HepG2 (cell line): Measurements from ENCODE around the gene CCR5AS.

ENCODE experiments used
- ATAC-seq: fragments of 200-7000 bp; cut with Tn5 transposase; 3 replicates; pipeline ENCODE4 v1.9.1; 2020; ENCODE audit warnings: mild to moderate bottlenecking, moderate library complexity
- BruUV-seq: library from RNA; stranded (reverse); fragments of 400-500 nt; replicated peaks from 2 replicates; lab custom pipeline; 2021; lab: Mats Ljungman, UMichigan
- CTCF ChIA-PET: fragments of 300-600 bp; formaldehyde crosslinking; extraction: SDS; loops from one replicate; lab custom pipeline; 2021; ENCODE audit warnings: low total read pairs, inconsistent platforms, low intra/inter-chr PET ratio; lab: Yijun Ruan, JAX
- POLR2A ChIA-PET: fragments of 350-600 bp; sonication (Branson Sonifier 250); formaldehyde crosslinking; loops from one replicate; lab custom pipeline; 2020; ENCODE audit warnings: antibody characterized with exemption, inconsistent platforms; lab: Yijun Ruan, JAX
- DNase-seq: peaks from one replicate; pipeline ENCODE4 v3.0.0-alpha.2; 2015; ENCODE audit warnings: low spot score
- FAIRE-seq: peaks from 3 replicates; lab custom pipeline; 2011; peaks lifted over from hg19 to GRCh38; lab: Jason Lieb, UNC
- H2AFZ ChIP-seq: one replicate; pipeline ENCODE4 v1.6.1; 2011; ENCODE audit warnings: low read length, inconsistent platforms
- H3K27ac ChIP-seq: fragments of 300-600 bp; 3 replicates; pipeline ENCODE4 v1.8.0; 2011; ENCODE audit warnings: mixed run types, mild to moderate bottlenecking, mixed read lengths, low read length, inconsistent platforms; ENCODE audit not compliant: insufficient read depth; ENCODE audit errors: extremely low read length
- H3K27me3 ChIP-seq, 2 experiments: fragments of 200-600 bp in 1 of 2; 2 replicates in 1 of 2; 3 replicates in 1 of 2; pipeline versions ENCODE4 v1.6.0 to v1.8.0; 2011; ENCODE audit warnings: low read length in 2 of 2, mild to moderate bottlenecking in 2 of 2, moderate library complexity in 2 of 2, inconsistent platforms in 1 of 2; ENCODE audit not compliant: insufficient read depth in 2 of 2, control insufficient read depth in 1 of 2
- H3K36me3 ChIP-seq, 2 experiments: fragments of 200-600 bp in 1 of 2; replicated peaks in 1 of 2; 2 replicates in 1 of 2; 3 replicates in 1 of 2; pipeline versions ENCODE4 v1.5.1 to v1.8.0; 2011; ENCODE audit warnings: low read length in 2 of 2, inconsistent platforms in 1 of 2; ENCODE audit not compliant: insufficient read depth in 2 of 2, control insufficient read depth in 1 of 2
- H3K4me1 ChIP-seq: 2 replicates; pipeline ENCODE4 v1.5.1; 2012; ENCODE audit warnings: low read length, inconsistent platforms; ENCODE audit not compliant: insufficient read depth
- H3K4me2 ChIP-seq: 2 replicates; pipeline ENCODE4 v1.6.0; 2011; ENCODE audit warnings: low read depth, low read length, inconsistent platforms
- H3K4me3 ChIP-seq, 3 experiments: fragments of 200-600 bp in 1 of 3; sonication (generic), shearing (Covaris generic) in 1 of 3; replicated peaks in 1 of 3; 2 replicates each; pipeline ENCODE4 v1.5.1; 2011 to 2016; ENCODE audit warnings: low read length in 3 of 3, inconsistent platforms in 2 of 3, low read depth in 2 of 3, mild to moderate bottlenecking in 2 of 3, control low read depth in 1 of 3, mixed read lengths in 1 of 3; ENCODE audit not compliant: insufficient read depth in 1 of 3
- H3K79me2 ChIP-seq: one replicate; pipeline ENCODE4 v1.6.1; 2011; ENCODE audit warnings: low read length, inconsistent platforms; ENCODE audit not compliant: insufficient read depth
- H3K9ac ChIP-seq: 2 replicates; pipeline ENCODE4 v1.6.0; 2011; ENCODE audit warnings: mild to moderate bottlenecking, low read depth, low read length, inconsistent platforms; ENCODE audit not compliant: insufficient read depth
- H3K9me3 ChIP-seq: 2 replicates; pipeline ENCODE4 v1.5.1; 2012; ENCODE audit warnings: mild to moderate bottlenecking, low read length
- H4K20me1 ChIP-seq: 2 replicates; pipeline ENCODE4 v1.6.0; 2011; ENCODE audit warnings: inconsistent platforms, mild to moderate bottlenecking, low read length, moderate library complexity; ENCODE audit not compliant: insufficient read depth
- CC2D1A ChIP-seq: sonication (generic); formaldehyde crosslinking; IDR thresholded peaks from 2 replicates; pipeline ENCODE4 v1.8.1; 2023; ENCODE audit warnings: mild to moderate bottlenecking, missing genetic modification reagents
- KLF15 ChIP-seq: sonication (generic); formaldehyde crosslinking; IDR thresholded peaks from 2 replicates; pipeline ENCODE4 v1.8.1; 2023; ENCODE audit warnings: borderline replicate concordance, mild to moderate bottlenecking, inconsistent platforms, missing genetic modification reagents, mixed read lengths
- MAF1 ChIP-seq: sonication (generic); formaldehyde crosslinking; IDR thresholded peaks from 2 replicates; pipeline ENCODE4 v1.5.0; 2020; ENCODE audit warnings: missing genetic modification reagents, borderline replicate concordance
- NPAS2 ChIP-seq: sonication (generic); formaldehyde crosslinking; IDR thresholded peaks from 2 replicates; pipeline ENCODE4 v1.8.0; 2022; ENCODE audit warnings: mild to moderate bottlenecking, missing genetic modification reagents, borderline replicate concordance
- POLR2AphosphoS5 ChIP-seq: IDR thresholded peaks from 2 replicates; pipeline ENCODE4 v1.6.1; 2012; ENCODE audit warnings: low read depth, low read length
- PRDM15 ChIP-seq: sonication (generic); formaldehyde crosslinking; IDR thresholded peaks from 2 replicates; pipeline ENCODE4 v1.4.0; 2020; ENCODE audit warnings: missing genetic modification reagents
- RNF2 ChIP-seq: fragments of 450-650 bp; conservative IDR thresholded peaks from 2 replicates; pipeline ENCODE4 v1.6.1; 2016; ENCODE audit warnings: low read depth
- SAFB2 ChIP-seq: sonication (generic); formaldehyde crosslinking; IDR thresholded peaks from 2 replicates; pipeline ENCODE4 v1.5.1; 2020; ENCODE audit warnings: missing genetic modification reagents, low read depth, mild to moderate bottlenecking, borderline replicate concordance
- ZNF136 ChIP-seq: sonication (generic); formaldehyde crosslinking; IDR thresholded peaks from 2 replicates; pipeline ENCODE4 v1.8.1; 2022; ENCODE audit warnings: low read depth, mild to moderate bottlenecking, moderate library complexity, missing genetic modification reagents
- ZNF570 ChIP-seq: sonication (generic); formaldehyde crosslinking; IDR thresholded peaks from 2 replicates; pipeline ENCODE4 v1.4.0; 2020; ENCODE audit warnings: mild to moderate bottlenecking, missing genetic modification reagents, borderline replicate concordance
- WGBS: methylation state at CpG from one replicate; pipeline ENCODE4 v1.1.6; 2017; ENCODE audit warnings: low lambda C conversion rate; 5-methylcytosine and 5-hydroxymethylcytosine counted together
- in situ Hi-C: cut with HindIII; loops from 2 replicates; pipeline ENCODE4 v1.10.0; 2017; ENCODE audit warnings: low pct_unique_long_range_greater_than_20kb; ENCODE audit not compliant: extremely low pct_ligation_motif_present
- intact Hi-C: fragments of 100-400 bp; cut with micrococcal nuclease; formaldehyde crosslinking; loops from one replicate; pipeline ENCODE4 v1.10.0; 2022; ENCODE audit not compliant: unreplicated experiment
- TF ChIP-seq, protein P1 (sequence below): fragments of 450-650 bp; IDR thresholded peaks from 2 replicates; pipeline ENCODE4 v1.6.1; 2016

The CCR5AS gene

GRCh38 chr3:46440531-46441294, 33.8 kb upstream of the CCR5AS start:
- H3K27me3 ChIP-seq, result no peaks in the 10 kb centered on the region
- CTCF ChIA-PET, result no interaction called here
- POLR2A ChIA-PET, result no interaction called here
- ATAC-seq (no peak), DNase-seq (no peak), FAIRE-seq (no peak)
- no peaks in the 10 kb centered on the region for H3K36me3 ChIP-seq
- no peak overlapping the region for H3K27ac ChIP-seq
- no peaks in the 10 kb centered on the region for H4K20me1 ChIP-seq
- intact Hi-C loops (no loop called here), in situ Hi-C loops (no loop called here)
- no peak overlapping the region for H3K4me2 ChIP-seq
- WGBS, result 44% methylated on average over 4 of the region's 4 CpGs
- H3K4me3 ChIP-seq, result no peak overlapping the region
- BruUV-seq, result no TSS peak
- no peak overlapping the region for H3K9ac ChIP-seq
- H3K79me2 ChIP-seq, result no peaks in the 10 kb centered on the region
- H3K9me3 ChIP-seq, result no peaks in the 10 kb centered on the region
- H3K4me1 ChIP-seq, result no peaks in the 10 kb centered on the region
- no peak overlapping the region for H2AFZ ChIP-seq
- TF ChIP-seq RNF2 (no peak), KLF15 (CRISPR knock-in tag) (no peak), ZNF570 (CRISPR knock-in tag) (no peak), PRDM15 (CRISPR knock-in tag) (no peak), SAFB2 (CRISPR knock-in tag) (no peak), POLR2AphosphoS5 (no peak), NPAS2 (CRISPR knock-in tag) (no peak), MAF1 (no peak), CC2D1A (CRISPR knock-in tag) (no peak), ZNF136 (CRISPR knock-in tag) (no peak)
- TF ChIP-seq, protein P1, sequence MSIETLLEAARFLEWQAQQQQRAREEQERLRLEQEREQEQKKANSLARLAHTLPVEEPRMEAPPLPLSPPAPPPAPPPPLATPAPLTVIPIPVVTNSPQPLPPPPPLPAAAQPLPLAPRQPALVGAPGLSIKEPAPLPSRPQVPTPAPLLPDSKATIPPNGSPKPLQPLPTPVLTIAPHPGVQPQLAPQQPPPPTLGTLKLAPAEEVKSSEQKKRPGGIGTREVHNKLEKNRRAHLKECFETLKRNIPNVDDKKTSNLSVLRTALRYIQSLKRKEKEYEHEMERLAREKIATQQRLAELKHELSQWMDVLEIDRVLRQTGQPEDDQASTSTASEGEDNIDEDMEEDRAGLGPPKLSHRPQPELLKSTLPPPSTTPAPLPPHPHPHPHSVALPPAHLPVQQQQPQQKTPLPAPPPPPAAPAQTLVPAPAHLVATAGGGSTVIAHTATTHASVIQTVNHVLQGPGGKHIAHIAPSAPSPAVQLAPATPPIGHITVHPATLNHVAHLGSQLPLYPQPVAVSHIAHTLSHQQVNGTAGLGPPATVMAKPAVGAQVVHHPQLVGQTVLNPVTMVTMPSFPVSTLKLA, result no peak
